RWPE2 (cell line): ENCODE results near the gene C7orf33.

Experiments used
- ATAC-seq: fragments of 200-7000 bp; cut with Tn5 transposase; 3 replicates; pipeline ENCODE4 v1.9.1; 2021; ENCODE audit warnings: low read depth
- DNase-seq: peaks from one replicate; pipeline ENCODE4 v3.0.0-alpha.2; 2020; ENCODE audit warnings: low spot score
- H3K27ac ChIP-seq: fragments of 450-650 bp; 2 replicates; pipeline ENCODE4 v1.5.1; 2017; ENCODE audit warnings: mild to moderate bottlenecking; ENCODE audit not compliant: poor library complexity, severe bottlenecking
- H3K27me3 ChIP-seq: fragments of 250-450 bp; sonication (Bioruptor Pico); 2 replicates; pipeline ENCODE4 v1.5.1; 2021; ENCODE audit warnings: mild to moderate bottlenecking, moderate library complexity; ENCODE audit not compliant: insufficient read depth, poor library complexity, severe bottlenecking
- H3K36me3 ChIP-seq: fragments of 250-450 bp; sonication (Bioruptor Pico); 2 replicates; pipeline ENCODE4 v1.5.1; 2020; ENCODE audit warnings: low read depth, mild to moderate bottlenecking, moderate library complexity
- H3K4me1 ChIP-seq: fragments of 250-450 bp; sonication (Bioruptor Pico); 2 replicates; pipeline ENCODE4 v1.5.1; 2021; ENCODE audit warnings: mild to moderate bottlenecking, moderate library complexity; ENCODE audit not compliant: insufficient read depth, poor library complexity, severe bottlenecking
- H3K4me3 ChIP-seq: fragments of 250-450 bp; sonication (Bioruptor Pico); 2 replicates; pipeline ENCODE4 v1.5.1; 2021; ENCODE audit warnings: mild to moderate bottlenecking, moderate library complexity; ENCODE audit not compliant: severe bottlenecking
- H3K9me3 ChIP-seq: fragments of 250-450 bp; sonication (Bioruptor Pico); 2 replicates; pipeline ENCODE4 v1.5.1; 2021; ENCODE audit warnings: mild to moderate bottlenecking, moderate library complexity; ENCODE audit not compliant: severe bottlenecking
- CTCF ChIP-seq: fragments of 450-650 bp; IDR thresholded peaks from one replicate; pipeline ENCODE4 v1.5.1; 2017; ENCODE audit warnings: mild to moderate bottlenecking, moderate library complexity; ENCODE audit not compliant: poor library complexity, severe bottlenecking

C7orf33 gene

GRCh38 chr7:148598351-148598750, 7.8 kb downstream of the C7orf33 start:
- H3K27me3 ChIP-seq: no peaks in the 10 kb centered on the region
- H3K27ac ChIP-seq: no peak overlapping the region
- no peak for DNase-seq
- H3K36me3 ChIP-seq: no peaks in the 10 kb centered on the region
- H3K4me3 ChIP-seq: no peak overlapping the region
- H3K9me3 ChIP-seq: no peaks in the 10 kb centered on the region
- no peak for ATAC-seq
- no peak for TF ChIP-seq CTCF
- H3K4me1 ChIP-seq: no peaks in the 10 kb centered on the region

GRCh38 chr7:148605350-148605749, 14.8 kb downstream of the C7orf33 start:
- ATAC-seq (no peak), DNase-seq (no peak)
- no peak for TF ChIP-seq CTCF
- Histone ChIP-seq H3K9me3 (no peaks in the 10 kb centered on the region), H3K27me3 (no peaks in the 10 kb centered on the region), H3K27ac (no peak overlapping the region), H3K36me3 (no peaks in the 10 kb centered on the region), H3K4me3 (no peak overlapping the region), H3K4me1 (no peaks in the 10 kb centered on the region)

GRCh38 chr7:148607151-148607661, 16.6 kb downstream of the C7orf33 start:
- Histone ChIP-seq H3K4me1 (no peaks in the 10 kb centered on the region), H3K27ac (no peak overlapping the region), H3K36me3 (no peaks in the 10 kb centered on the region), H3K27me3 (no peaks in the 10 kb centered on the region), H3K9me3 (no peaks in the 10 kb centered on the region), H3K4me3 (no peak overlapping the region)
- ATAC-seq (no peak; the same call in 2 of the 3 replicates), DNase-seq (no peak)
- no peak for TF ChIP-seq CTCF

GRCh38 chr7:148609045-148609725, 18.6 kb downstream of the C7orf33 start:
- no peak for DNase-seq
- H3K4me1 ChIP-seq: no peaks in the 10 kb centered on the region
- H3K36me3 ChIP-seq: no peaks in the 10 kb centered on the region
- no peaks in the 10 kb centered on the region for H3K27me3 ChIP-seq
- no peak for ATAC-seq
- H3K9me3 ChIP-seq: no peaks in the 10 kb centered on the region
- TF ChIP-seq CTCF: no peak
- no peak overlapping the region for H3K4me3 ChIP-seq
- H3K27ac ChIP-seq: no peak overlapping the region

GRCh38 chr7:148611692-148612091, 21.1 kb downstream of the C7orf33 start:
- Histone ChIP-seq H3K36me3 (no peaks in the 10 kb centered on the region), H3K27ac (no peak overlapping the region), H3K9me3 (no peaks in the 10 kb centered on the region), H3K4me1 (no peaks in the 10 kb centered on the region), H3K4me3 (no peak overlapping the region), H3K27me3 (no peaks in the 10 kb centered on the region)
- ATAC-seq (no peak), DNase-seq (no peak)
- no peak for TF ChIP-seq CTCF
